ENCODE measurements around the gene LRRC45. TPM values are rescaled to one million over a fixed set of nuclear protein-coding genes. Genes with fewer than 3 reads are reported as not detected.
"Not testable (repeated sequence)": the region's sequence is repeated elsewhere in the genome, so short reads cannot be mapped to it uniquely, and the experiment has no call there.

The LRRC45 gene
- total RNA-seq, 1 donor = 22.0 TPM

DNA sequence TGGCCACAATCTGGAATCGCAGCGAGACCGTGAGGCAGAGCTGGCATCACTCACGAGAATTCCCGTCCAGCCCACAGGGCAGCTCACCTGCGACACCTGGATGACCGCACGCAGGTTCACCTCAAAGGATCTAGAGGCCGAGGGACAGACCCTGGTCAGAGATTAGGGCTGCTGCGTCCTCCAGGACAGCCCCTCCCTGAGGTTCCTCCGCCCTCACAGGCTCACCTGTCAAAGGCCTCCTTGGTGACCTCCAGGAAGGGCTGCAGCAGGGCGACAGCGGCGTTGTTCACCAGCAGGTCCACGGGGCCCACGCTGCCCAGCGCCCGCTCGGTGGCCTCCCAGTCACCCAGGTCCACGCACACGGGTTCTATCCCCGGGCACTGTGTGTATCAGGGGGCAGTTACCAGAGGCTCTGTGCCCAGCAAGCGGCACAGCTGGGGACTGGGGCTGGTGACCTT is 13.6 kb downstream of the LRRC45 start:
- TF ChIP-seq, protein P1, sequence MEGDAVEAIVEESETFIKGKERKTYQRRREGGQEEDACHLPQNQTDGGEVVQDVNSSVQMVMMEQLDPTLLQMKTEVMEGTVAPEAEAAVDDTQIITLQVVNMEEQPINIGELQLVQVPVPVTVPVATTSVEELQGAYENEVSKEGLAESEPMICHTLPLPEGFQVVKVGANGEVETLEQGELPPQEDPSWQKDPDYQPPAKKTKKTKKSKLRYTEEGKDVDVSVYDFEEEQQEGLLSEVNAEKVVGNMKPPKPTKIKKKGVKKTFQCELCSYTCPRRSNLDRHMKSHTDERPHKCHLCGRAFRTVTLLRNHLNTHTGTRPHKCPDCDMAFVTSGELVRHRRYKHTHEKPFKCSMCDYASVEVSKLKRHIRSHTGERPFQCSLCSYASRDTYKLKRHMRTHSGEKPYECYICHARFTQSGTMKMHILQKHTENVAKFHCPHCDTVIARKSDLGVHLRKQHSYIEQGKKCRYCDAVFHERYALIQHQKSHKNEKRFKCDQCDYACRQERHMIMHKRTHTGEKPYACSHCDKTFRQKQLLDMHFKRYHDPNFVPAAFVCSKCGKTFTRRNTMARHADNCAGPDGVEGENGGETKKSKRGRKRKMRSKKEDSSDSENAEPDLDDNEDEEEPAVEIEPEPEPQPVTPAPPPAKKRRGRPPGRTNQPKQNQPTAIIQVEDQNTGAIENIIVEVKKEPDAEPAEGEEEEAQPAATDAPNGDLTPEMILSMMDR (IDR thresholded peaks at IDR 0.05; ENCODE audit: insufficient read depth, low read length) = no peak
- no peak for DNase-seq (ENCODE audit: low read depth)

DNA sequence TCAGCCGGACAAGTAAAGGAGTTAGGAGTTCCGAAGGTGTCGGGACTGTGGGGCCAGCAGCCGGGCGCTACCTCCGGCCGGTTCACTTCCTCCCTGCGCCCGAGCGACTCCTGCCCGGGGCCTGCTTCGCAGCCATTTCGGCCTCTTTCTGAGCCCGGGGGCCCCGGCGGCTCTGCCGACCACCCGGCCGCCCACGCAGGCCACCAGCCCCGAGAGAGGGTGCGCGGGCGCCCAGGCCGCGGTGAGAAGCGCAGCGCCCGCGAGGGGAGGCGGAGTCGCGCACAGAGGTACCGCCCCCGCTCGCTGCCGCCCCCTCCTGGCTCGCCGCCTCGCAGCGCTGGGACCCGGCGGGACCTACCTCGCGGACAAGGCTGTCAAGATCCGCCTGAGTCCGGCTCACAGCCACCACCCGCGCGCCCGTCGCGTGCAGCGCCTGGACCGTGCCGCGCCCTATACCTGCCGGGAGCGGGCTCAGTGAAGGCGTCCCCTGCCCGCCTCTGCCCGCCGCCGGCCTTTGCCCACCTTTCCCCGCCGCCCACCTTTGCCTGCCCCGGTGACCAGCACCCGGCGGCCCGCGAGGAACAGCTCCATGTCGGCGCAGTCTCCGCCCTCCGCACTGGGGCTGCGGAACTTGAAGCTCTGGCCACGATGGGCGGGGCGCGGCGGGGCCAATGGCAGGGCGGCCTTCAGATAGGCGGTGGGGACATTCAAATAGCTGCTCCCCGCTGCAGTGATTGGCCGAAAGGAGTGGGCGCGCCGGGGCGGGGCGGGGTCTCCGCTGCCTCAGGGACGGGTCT is 14.2 kb downstream of the LRRC45 start, which contains the start of gene DCXR:
Gene DCXR, minus strand, starts transcription at position 606 of the 797 bp plus-strand sequence. Its CDS starts 15 bp downstream, at position 591.
- H3K4me3 ChIP-seq (ENCODE audit: low read depth, low read length) = peak within 1 kb of the TSS; percentile 79
- DNase-seq (ENCODE audit: low read depth) = peak; percentile 92
- TF ChIP-seq, protein P1 (IDR thresholded peaks at IDR 0.05; ENCODE audit: insufficient read depth, low read length) = peak; percentile 50

More for the DNA sequence above, 13.6 kb downstream of the LRRC45 start:
- H3K4me3 ChIP-seq (ENCODE audit: low read depth, low read length) = peak overlapping the region; percentile 79

DNA sequence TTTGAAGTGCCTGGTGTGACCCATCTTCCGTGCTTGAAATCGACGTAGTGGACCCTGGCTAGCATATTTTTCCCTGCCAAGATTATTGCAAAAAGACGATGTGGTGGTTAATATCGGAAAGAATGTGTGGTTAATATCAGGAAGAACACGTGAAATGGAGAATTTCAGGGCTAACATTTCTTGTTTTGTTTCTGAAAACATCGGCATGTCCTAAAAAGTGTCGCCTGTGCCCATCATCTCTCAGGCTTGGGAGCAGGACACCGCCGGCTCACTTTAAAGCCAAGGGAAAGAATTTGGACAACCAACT is 14.7 kb downstream of the LRRC45 start:
- H3K4me3 ChIP-seq (ENCODE audit: low read depth, low read length) = peak overlapping the region; percentile 63
- TF ChIP-seq, protein P1 (IDR thresholded peaks at IDR 0.05; ENCODE audit: insufficient read depth, low read length) = no peak
- DNase-seq (ENCODE audit: low read depth) = no peak

DNA sequence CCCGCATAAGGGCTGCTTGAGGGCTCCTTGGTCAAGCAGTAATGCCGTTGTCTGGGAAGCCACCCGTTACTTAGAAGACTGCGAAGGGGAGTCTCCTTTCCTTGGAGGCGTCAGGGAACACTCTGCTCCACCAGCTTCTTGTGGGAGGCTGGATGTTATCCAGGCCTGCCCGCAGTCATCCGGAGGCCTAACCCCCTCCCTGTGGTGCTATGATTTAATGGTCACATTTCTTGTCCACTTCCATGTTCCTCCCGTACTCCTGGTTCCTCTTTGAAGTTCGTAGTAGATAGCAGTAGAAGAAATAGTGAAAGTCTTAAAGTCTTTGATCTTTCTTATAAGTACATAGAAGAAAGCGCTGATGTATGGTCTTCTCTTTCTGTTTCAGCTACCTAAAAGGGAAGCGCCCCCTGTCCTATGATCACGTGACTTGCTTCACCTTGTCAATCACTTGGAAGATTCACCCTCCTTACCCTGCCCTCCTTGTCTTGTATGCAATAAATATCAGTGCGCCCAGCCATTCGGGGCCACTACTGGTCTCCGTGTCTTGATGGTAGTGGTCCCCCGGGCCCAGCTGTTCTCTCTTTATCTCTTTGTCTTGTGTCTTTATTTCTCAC is 15.8 kb downstream of the LRRC45 start:
- H3K4me3 ChIP-seq (ENCODE audit: low read depth, low read length); DNase-seq (ENCODE audit: low read depth): not testable (repeated sequence)

DNA sequence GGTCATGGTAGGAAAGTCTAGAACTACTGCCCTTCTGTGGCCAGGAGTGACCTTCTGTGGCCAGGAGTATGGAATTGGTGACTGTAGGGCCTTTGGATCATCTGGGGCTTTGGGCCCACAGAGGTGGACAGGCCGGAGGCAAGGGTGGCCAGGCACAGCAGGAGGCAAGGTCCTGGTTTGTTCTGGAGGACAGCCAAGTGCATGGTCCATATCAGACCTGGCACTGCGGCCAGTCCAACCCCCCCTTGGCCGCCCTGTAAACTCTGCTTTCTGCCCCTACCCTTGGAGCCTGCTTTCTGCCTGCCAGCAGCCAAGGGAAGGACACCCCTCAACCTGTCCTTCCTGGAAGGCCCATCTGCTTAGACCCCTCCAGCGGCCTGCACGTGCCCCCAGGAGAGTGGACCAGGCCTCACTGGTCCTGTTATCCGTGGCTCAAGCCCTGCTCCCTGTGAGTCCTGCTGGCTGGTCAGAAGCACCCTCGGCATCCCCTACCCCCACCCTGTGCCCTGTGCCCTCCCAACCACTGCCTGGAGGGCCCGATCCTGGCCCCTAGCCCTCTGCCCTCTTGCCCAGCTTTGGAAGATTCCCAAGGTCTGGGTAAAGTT is 16.7 kb downstream of the LRRC45 start:
- no peak for DNase-seq (ENCODE audit: low read depth)
- TF ChIP-seq, protein P1 (IDR thresholded peaks at IDR 0.05; ENCODE audit: insufficient read depth, low read length) = no peak
- no peak overlapping the region for H3K4me3 ChIP-seq (ENCODE audit: low read depth, low read length)

DNA sequence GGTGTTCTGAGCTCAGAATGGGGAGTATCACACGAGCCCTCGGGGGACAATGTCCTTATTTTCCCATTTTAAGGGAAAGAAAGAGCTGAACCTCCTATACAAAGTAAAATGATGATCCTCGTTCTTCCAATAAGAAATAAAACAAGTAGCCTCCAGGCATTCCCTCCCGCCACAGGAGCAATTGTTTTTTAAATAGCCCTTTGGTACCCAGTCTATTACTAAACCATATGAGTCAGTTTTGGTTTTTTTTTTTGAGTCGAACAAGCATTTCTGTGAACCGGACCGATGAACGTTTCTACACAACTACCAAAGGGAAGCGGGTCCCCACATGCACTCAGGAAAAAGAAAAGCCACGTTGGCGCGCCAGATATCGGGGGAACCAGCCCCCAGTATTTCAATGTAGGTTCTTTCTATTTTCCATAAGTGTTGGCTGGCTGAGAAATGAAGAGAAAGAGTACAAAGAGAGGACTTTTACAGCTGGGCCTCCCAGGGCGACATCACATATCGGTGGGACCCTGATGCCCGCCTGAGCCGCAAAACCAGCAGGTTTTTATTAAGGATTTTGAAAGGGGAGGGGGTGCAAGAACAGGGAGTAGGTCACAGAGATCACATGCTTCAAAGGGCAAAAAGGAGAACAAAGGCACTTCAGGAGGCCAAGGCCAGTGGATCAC is 18.2 kb downstream of the LRRC45 start:
- TF ChIP-seq, protein P1 (IDR thresholded peaks at IDR 0.05; ENCODE audit: insufficient read depth, low read length) = no peak
- H3K4me3 ChIP-seq (ENCODE audit: low read depth, low read length) = no peak overlapping the region
- no peak for DNase-seq (ENCODE audit: low read depth)

DNA sequence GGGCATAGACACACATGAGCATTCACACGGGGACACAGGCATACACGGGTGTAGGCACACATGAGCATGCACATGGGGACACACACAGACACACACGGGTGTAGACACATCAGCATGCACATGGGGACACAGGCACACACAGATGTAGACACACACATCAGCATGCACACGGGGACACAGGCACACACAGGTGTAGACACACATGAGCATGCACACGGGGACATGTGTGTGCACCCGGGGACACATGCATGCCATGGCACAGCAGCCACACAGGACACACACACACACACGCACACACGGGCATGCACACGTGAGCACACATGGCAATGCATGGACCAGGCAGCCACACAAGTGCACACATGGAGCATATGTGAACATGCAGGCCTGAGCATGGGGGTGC is 19.5 kb downstream of the LRRC45 start:
- no peak for DNase-seq (ENCODE audit: low read depth)
- H3K4me3 ChIP-seq (ENCODE audit: low read depth, low read length) = no peak overlapping the region
- TF ChIP-seq, protein P1 (IDR thresholded peaks at IDR 0.05; ENCODE audit: insufficient read depth, low read length) = no peak

All from fibroblast of the aortic adventitia (primary cell).